Renal cortical epithelial cell (primary cell): ENCODE measurements around the gene DYNC1I2. TPM values are rescaled to one million over a fixed set of nuclear protein-coding genes. Genes with fewer than 3 reads are reported as not detected.

Experiments used
- DNase-seq: peaks from one replicate; pipeline ENCODE4 v3.0.0-alpha.2; 2011; ENCODE audit warnings: low read depth
- total RNA-seq: library from RNA; depleted of rRNA; stranded (reverse); fragments of >200 nt; gene quantifications from 2 replicates; pipeline ENCODE4 v1.2.3, GENCODE V29; 2014

Gene DYNC1I2
- total RNA-seq: 222 and 280 TPM in 2 replicates

- DNase-seq: peak; percentile 93
Measured at GRCh38 chr2:171687287-171688128, at the start of gene DYNC1I2. Gene DYNC1I2, plus strand, starts transcription at chr2:171687469. Its CDS starts 2,687 bp downstream, at chr2:171690156.

GRCh38 chr2:171651667-171652415, 35.4 kb upstream of the DYNC1I2 start:
- DNase-seq: no peak

- peak; percentile 3 for DNase-seq
Measured at GRCh38 chr2:171652416-171652785, 34.9 kb upstream of the DYNC1I2 start.

GRCh38 chr2:171655586-171655985, 31.7 kb upstream of the DYNC1I2 start:
- DNase-seq: no peak

- DNase-seq: no peak
Measured at GRCh38 chr2:171667041-171667440, 20.2 kb upstream of the DYNC1I2 start.

- DNase-seq: no peak
Measured at GRCh38 chr2:171668183-171668582, 19.1 kb upstream of the DYNC1I2 start.

GRCh38 chr2:171669121-171669520, 18.1 kb upstream of the DYNC1I2 start:
- no peak for DNase-seq

- no peak for DNase-seq
Measured at GRCh38 chr2:171670655-171671054, 16.6 kb upstream of the DYNC1I2 start.

GRCh38 chr2:171671867-171672266, 15.4 kb upstream of the DYNC1I2 start:
- DNase-seq: no peak

- DNase-seq: no peak
Measured at GRCh38 chr2:171673905-171674304, 13.4 kb upstream of the DYNC1I2 start.

GRCh38 chr2:171675810-171676345, 11.4 kb upstream of the DYNC1I2 start:
- no peak for DNase-seq

- DNase-seq: no peak
Measured at GRCh38 chr2:171678619-171679018, 8.7 kb upstream of the DYNC1I2 start.

GRCh38 chr2:171688129-171688465, 828 bp downstream of the DYNC1I2 start:
- DNase-seq: peak; percentile 29

- no peak for DNase-seq
Measured at GRCh38 chr2:171692331-171692730, 5.1 kb downstream of the DYNC1I2 start.

- DNase-seq: peak; percentile 23
Measured at GRCh38 chr2:171702781-171703556, 15.7 kb downstream of the DYNC1I2 start.

- peak; percentile 54 for DNase-seq
Measured at GRCh38 chr2:171703574-171704347, 16.5 kb downstream of the DYNC1I2 start.

GRCh38 chr2:171706152-171706803, 19.0 kb downstream of the DYNC1I2 start:
- no peak for DNase-seq

GRCh38 chr2:171707752-171708151, 20.5 kb downstream of the DYNC1I2 start:
- DNase-seq: no peak

GRCh38 chr2:171709011-171709685, 21.9 kb downstream of the DYNC1I2 start:
- no peak for DNase-seq

- DNase-seq: no peak
Measured at GRCh38 chr2:171711351-171711750, 24.1 kb downstream of the DYNC1I2 start.
